ENCODE results near the gene NRF1. TPM values are rescaled to one million over a fixed set of nuclear protein-coding genes. Genes with fewer than 3 reads are reported as not detected.
A peak's percentile ranks its signal among the peaks of the same experiment; 100 is the strongest.

The NRF1 gene
- total and polyA plus RNA-seq, 2 of the 13 experiments (the other 11 are each of a cell fraction or from before 2014, with no cell fraction given), result 9.3 to 10.1 TPM

DNA sequence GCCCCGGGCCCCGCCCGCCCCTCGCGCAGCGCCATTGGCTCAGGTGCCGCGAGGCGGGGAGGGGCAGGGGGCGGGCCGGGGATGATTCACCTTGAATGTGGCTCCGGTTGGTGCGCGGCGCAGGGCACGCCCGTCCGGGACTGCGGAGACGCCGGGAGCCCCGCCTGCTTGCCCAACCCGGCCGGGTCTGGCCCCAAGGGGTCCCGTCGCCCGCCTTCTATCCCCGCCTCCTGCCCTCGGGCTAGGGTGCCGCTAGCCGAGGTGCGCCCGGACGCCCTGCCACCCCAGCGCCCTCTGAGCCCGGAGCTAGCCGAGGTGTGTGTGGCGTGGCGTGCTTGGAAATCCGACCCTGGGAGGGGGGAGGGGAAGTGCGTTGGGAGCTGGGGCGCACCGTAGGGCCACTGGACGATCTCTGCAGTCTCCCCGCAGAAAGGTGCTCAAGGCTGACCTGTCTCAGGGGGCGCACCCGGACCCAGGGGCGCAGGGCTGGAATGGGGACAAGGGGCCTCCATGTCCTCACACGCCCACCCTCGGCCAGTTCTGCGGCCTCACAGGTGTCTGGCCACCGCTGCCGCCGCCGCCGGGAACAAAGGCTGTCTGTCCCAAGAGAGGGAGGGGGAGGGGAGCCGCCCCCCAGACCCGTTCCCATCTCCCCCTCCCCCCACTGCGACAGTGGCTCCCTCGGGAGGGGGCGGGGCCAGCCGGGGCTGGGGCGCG is 168.9 kb downstream of the NRF1 start (continued):
- no peak; the same call in 1 of the 2 replicates for TF ChIP-seq ZBTB7A (CRISPR knock-in tag; IDR thresholded peaks at IDR 0.05)
- no peak for TF ChIP-seq NCOA5 (CRISPR knock-in tag; IDR thresholded peaks at IDR 0.05)
- TF ChIP-seq, protein P1, sequence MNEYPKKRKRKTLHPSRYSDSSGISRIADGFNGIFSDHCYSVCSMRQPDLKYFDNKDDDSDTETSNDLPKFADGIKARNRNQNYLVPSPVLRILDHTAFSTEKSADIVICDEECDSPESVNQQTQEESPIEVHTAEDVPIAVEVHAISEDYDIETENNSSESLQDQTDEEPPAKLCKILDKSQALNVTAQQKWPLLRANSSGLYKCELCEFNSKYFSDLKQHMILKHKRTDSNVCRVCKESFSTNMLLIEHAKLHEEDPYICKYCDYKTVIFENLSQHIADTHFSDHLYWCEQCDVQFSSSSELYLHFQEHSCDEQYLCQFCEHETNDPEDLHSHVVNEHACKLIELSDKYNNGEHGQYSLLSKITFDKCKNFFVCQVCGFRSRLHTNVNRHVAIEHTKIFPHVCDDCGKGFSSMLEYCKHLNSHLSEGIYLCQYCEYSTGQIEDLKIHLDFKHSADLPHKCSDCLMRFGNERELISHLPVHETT (CRISPR knock-in tag; conservative IDR thresholded peaks at IDR 0.05), result no peak
- no peak for TF ChIP-seq SYNCRIP (IDR thresholded peaks at IDR 0.05; ENCODE audit: insufficient read depth, low read depth, low read length)
- TF ChIP-seq ZNF274 (CRISPR knock-in tag; IDR thresholded peaks at IDR 0.05), result no peak
- no peak for TF ChIP-seq ZNF550 (CRISPR knock-in tag; IDR thresholded peaks at IDR 0.05; ENCODE audit: borderline replicate concordance)
- TF ChIP-seq SKI (IDR thresholded peaks at IDR 0.05; ENCODE audit: partially characterized antibody), result peak; percentile 15
- TF ChIP-seq MAFG (CRISPR knock-in tag; IDR thresholded peaks at IDR 0.05), result 0 out of 2 replicates have a peak, but pooled peaks have one; percentile 24
- no peak for TF ChIP-seq KAT8 (CRISPR knock-in tag; IDR thresholded peaks at IDR 0.05)
- TF ChIP-seq XRCC5 (optimal IDR thresholded peaks at IDR 0.05; ENCODE audit: low read length), result no peak
- no peak for TF ChIP-seq REXO4 (CRISPR knock-in tag; IDR thresholded peaks at IDR 0.05; ENCODE audit: borderline replicate concordance)
- no peak for TF ChIP-seq SOX5 (CRISPR knock-in tag; IDR thresholded peaks at IDR 0.05; ENCODE audit: borderline replicate concordance)
- TF ChIP-seq ZNF501 (CRISPR knock-in tag; IDR thresholded peaks at IDR 0.05), result no peak
- TF ChIP-seq RBM39 (IDR thresholded peaks at IDR 0.05; ENCODE audit: low read depth, low read length, poor library complexity, severe bottlenecking), result no peak
- TF ChIP-seq, protein P2, sequence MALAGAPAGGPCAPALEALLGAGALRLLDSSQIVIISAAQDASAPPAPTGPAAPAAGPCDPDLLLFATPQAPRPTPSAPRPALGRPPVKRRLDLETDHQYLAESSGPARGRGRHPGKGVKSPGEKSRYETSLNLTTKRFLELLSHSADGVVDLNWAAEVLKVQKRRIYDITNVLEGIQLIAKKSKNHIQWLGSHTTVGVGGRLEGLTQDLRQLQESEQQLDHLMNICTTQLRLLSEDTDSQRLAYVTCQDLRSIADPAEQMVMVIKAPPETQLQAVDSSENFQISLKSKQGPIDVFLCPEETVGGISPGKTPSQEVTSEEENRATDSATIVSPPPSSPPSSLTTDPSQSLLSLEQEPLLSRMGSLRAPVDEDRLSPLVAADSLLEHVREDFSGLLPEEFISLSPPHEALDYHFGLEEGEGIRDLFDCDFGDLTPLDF (CRISPR knock-in tag; IDR thresholded peaks at IDR 0.05), result no peak
- TF ChIP-seq, protein P3, sequence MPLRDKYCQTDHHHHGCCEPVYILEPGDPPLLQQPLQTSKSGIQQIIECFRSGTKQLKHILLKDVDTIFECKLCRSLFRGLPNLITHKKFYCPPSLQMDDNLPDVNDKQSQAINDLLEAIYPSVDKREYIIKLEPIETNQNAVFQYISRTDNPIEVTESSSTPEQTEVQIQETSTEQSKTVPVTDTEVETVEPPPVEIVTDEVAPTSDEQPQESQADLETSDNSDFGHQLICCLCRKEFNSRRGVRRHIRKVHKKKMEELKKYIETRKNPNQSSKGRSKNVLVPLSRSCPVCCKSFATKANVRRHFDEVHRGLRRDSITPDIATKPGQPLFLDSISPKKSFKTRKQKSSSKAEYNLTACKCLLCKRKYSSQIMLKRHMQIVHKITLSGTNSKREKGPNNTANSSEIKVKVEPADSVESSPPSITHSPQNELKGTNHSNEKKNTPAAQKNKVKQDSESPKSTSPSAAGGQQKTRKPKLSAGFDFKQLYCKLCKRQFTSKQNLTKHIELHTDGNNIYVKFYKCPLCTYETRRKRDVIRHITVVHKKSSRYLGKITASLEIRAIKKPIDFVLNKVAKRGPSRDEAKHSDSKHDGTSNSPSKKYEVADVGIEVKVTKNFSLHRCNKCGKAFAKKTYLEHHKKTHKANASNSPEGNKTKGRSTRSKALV (CRISPR knock-in tag; IDR thresholded peaks at IDR 0.05), result no peak
- TF ChIP-seq, protein P4, sequence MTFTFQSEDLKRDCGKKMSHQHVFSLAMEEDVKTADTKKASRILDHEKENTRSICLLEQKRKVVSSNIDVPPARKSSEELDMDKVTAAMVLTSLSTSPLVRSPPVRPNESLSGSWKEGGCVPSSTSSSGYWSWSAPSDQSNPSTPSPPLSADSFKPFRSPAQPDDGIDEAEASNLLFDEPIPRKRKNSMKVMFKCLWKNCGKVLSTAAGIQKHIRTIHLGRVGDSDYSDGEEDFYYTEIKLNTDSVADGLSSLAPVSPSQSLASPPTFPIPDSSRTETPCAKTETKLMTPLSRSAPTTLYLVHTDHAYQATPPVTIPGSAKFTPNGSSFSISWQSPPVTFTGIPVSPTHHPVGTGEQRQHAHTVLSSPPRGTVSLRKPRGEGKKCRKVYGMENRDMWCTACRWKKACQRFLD (CRISPR knock-in tag; IDR thresholded peaks at IDR 0.05; ENCODE audit: borderline replicate concordance), result no peak
- TF ChIP-seq, protein P5, sequence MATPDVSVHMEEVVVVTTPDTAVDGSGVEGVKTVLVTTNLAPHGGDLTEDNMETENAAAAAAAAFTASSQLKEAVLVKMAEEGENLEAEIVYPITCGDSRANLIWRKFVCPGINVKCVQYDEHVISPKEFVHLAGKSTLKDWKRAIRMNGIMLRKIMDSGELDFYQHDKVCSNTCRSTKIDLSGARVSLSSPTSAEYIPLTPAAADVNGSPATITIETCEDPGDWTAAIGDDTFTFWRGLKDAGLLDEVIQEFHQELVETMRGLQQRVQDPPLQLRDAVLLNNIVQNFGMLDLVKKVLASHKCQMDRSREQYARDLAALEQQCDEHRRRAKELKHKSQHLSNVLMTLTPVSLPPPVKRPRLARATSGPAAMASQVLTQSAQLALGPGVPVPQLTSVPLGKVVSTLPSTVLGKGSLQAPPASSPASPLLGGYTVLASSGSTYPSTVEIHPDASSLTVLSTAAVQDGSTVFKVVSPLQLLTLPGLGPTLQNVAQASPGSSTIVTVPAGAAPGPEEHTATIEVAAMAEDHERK (CRISPR knock-in tag; IDR thresholded peaks at IDR 0.05; ENCODE audit: low read depth), result no peak
- TF ChIP-seq ZBTB8A (CRISPR knock-in tag; IDR thresholded peaks at IDR 0.05; ENCODE audit: borderline replicate concordance, low read depth), result no peak
- no peak for TF ChIP-seq MAZ (IDR thresholded peaks at IDR 0.05; ENCODE audit: borderline replicate concordance, low read depth, low read length)
- TF ChIP-seq MAZ (CRISPR knock-in tag; IDR thresholded peaks at IDR 0.05; ENCODE audit: low read depth), result 0 out of 2 replicates have a peak, but pooled peaks have one; percentile 16
- TF ChIP-seq ZBTB42 (CRISPR knock-in tag; IDR thresholded peaks at IDR 0.05), result no peak
- TF ChIP-seq KLF11 (CRISPR knock-in tag; IDR thresholded peaks at IDR 0.05), result no peak
